HG03571 (cell line): Measurements from ENCODE around the gene KCNN3.
"Not testable (repeated sequence)": the region's sequence is repeated elsewhere in the genome, so short reads cannot be mapped to it uniquely, and the experiment has no call there.

Experiments
- ATAC-seq: cut with Tn5 transposase; IDR thresholded peaks from one replicate; pipeline ENCODE4 v1.9.1; 2021; ENCODE audit not compliant: unreplicated experiment

The KCNN3 gene

DNA sequence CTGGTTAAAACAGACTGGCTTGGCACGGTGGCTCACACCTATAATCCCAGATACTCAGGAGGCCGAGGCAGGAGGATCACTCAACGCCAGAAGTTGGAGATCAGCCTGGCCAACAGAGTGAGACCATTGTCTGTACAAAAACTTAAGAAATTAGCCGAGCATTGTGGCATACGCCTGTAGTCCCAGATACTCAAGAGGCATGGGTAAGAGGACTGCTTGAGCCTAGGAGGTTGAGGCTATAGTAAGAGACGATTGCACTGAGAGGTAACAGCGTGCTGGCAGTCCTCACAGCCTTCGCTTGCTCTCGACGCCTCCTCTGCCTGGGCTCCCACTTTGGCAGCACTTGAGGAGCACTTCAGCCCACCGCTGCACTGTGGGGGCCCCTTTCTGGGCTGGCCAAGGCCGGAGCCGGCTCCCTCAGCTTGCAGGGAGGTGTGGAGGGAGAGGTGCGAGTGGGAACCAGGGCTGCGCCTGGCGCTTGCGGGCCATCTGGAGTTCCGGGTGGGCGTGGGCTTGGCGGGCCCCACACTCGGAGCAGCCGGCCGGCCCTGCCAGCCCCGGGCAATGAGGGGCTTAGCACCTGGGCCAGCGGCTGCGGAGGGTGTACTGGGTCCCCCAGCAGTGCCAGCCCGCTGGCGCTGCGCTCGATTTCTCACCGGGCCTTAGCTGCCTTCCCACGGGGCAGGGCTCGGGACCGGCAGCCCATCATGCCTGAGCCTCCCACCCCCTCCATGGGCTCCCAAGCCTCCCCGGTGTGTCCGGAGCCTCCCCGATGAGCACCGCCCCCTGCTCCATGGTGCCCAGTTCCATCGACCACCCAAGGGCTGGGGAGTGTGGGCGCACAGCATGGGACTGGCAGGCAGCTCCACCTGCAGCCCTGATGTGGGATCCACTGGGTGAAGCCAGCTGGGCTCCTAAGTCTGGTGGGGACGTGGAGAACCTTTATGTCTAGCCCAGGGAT lies 199.5 kb downstream of the KCNN3 start:
- ATAC-seq = not testable (repeated sequence)

DNA sequence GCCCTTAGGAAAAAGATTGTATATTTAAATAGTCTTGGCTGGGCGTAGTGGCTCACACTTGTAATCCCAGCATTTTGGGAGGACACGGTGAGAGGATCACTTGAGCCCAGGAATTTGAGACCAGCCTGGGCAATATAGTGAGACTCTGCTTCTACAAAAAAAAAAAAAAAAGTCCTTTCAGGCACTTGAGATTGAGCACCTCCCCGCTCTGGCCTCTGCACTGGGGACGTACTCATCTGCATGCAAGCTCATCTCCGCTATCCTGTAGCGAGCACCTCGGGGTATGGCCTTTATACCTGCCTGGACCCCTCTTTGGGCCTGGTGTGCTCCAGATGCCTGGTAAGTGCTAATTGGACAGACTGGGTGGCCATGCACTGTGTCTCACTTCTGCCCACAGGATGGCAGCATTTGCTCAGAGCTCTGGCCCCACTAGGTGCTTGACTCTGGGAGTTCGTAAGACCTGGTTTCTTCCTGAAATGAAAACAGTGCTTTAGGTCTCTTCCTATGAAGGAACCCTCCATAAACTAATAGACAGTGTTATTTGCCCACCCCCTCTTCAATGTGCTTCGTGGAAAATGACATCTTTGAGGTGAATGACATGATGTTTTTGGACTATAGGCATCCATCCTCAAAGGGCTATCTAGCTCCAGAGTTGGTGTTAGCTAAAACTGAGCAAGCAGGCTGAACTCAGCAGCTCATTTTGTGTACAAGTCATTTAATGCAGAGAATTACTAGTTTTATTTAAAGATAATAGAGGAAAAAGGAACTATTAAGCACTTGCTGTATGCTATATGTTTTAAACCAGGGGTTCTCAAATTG lies 200.4 kb downstream of the KCNN3 start:
- ATAC-seq = no peak

DNA sequence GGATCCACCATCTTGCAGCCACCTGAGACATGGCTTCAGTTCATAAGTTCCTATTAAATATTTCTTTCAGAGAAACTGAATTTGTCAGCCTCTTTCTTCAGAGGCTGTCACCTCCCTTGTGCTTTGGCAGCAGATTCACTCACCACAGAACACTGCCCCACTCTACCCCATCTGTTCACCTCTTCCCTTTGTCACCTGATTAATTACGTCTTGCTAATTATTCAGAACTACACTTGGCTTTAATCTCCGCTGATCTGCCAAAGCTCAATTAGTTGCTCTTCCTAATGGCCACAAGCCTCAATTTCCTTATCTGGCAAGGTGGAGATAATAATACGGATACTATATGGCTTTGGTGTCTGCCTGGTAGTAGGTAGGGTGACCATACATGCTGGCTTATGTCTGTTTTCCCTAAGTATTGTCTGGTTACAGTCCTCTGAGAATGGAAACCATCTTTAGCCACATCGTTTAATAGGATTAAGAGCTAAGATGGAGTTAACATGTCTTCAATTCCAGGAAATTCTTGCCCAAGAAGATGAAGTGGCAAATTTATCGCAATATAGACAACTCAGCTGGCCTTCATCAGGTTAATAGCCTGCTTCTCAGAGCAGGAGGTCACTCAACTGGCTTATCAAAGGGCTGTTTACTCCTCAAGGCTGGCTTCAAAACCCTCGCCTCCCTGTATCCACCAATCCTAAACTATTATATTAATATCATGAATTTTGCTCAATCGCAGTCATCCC lies 203.9 kb downstream of the KCNN3 start:
- ATAC-seq = no peak

DNA sequence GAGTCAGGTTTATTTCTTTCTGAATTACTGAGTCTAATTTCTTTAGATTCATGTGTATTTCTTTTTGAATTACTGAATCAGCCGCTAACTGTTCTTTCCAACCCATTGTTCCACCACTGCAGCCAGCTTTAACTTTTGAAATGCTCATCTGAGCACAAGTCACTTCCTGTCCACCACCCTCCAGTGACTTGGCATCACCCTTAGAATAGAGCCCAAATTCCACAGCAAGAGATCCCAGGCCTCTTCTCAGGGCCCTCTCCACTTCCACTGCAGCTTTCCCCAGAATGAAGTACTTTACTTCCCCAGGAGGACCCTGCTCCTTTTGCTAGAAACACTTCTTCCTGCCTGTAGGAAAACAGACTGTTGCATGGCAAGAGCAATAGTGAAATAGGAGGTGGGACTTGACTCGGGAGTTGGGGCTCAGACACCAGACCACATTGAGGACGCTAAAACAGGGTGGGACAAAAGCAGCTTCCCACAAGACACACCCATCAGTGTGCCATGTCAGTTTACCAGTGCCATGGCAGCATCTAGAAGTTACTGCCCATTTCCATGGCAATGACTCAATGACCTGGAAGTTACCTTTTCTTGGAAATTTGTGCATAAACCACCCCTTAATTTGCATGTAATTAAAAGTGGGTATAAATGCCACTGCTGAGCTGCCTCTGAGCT lies 205.6 kb downstream of the KCNN3 start:
- ATAC-seq = no peak

DNA sequence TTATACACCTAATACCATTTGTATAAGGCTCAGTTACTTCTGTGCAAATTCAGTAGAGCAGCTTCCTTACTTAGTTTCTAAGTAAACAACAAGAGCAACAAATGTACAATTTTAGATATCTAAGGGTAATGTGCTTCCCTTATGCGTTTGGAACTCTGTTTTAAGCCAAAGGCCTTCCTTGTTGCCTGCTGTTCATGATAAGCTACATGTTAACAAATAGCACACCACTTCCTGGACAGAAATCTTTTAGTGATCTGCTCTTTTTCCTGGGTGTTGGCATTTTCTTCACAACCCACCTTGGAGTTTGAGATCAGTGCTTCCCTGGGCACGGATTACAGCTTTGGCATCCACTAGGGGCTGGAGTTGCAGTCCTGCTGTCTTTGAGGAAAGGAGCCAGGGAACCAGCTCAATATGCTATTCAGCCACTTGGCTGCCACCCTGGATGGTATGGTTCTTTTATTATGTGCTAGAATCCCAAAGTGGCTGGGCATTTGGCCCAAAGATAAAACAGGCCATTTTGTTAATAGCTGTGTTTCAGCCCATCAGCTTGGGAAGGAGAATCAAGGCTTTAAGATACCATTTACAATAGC lies 206.5 kb downstream of the KCNN3 start:
- no peak for ATAC-seq

DNA sequence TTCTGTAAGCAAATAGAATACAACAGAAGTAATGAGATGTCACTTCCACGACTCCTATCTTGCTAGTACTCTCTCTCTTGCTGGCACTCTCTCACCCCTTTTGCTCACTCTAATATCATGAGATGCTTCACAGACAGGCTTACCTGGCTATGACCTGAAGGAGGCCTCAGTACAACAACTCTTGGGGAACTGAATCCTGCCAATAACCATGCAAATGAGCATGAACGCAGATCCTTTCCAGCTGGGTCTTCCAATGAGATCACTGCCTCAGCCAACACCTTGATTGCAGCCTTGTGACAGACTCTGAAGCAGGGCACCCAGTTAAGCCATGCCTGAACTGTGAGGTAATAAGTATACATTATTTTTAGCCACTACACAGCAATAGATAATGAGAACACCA lies 209.0 kb downstream of the KCNN3 start:
- no peak for ATAC-seq

DNA sequence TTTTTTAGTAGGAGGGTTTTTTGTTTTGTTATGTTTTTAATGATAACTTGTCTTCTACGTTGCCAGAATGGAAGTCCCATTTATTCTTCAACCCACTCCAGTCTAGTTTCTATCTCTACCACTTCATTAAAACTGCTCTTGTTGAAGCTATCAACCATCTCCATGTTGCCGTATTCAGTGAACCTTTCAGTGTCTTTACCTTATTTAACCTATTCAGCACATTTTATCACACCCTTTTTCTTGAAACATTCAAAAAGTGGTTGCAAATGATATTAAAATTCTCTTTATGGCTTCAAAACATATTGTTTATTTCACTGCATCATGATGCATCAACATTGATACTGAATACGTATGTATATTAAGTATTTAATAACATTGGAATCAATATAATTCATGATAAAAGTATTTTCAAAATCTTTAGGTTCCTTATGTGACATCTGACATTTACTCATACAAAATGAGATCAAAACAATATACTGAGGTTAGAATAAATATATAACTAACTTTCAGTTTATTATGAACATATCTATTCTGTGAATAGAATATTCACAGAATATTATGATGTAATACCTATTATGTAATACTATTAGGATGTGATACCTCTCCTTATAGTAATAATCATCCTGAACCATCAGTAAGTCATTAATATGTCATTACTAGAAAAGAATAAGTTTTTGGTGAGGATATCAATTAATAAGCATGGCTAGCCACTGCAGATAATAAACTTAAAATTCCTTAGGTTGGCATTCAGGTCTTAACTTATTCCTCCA lies 210.1 kb downstream of the KCNN3 start:
- ATAC-seq = no peak

DNA sequence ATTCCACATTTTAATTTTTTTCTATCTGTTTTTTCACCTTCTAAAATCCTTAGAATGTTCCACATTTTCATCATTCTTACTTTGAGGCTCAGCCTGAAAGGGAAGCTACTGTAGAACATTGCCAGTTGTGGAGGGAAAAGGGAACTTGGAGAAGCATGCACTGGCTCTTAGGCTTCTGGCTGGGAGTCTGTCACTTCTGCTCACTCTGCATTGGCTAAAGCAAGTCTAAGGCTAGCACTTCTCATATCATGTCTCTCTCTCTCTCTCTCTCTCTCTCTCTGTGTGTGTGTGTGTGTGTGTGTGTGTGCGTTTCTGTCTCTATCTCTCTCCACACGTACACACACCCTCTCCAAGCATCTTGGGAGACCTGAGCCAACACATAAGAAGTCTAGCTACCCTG lies 212.5 kb downstream of the KCNN3 start:
- no peak for ATAC-seq

DNA sequence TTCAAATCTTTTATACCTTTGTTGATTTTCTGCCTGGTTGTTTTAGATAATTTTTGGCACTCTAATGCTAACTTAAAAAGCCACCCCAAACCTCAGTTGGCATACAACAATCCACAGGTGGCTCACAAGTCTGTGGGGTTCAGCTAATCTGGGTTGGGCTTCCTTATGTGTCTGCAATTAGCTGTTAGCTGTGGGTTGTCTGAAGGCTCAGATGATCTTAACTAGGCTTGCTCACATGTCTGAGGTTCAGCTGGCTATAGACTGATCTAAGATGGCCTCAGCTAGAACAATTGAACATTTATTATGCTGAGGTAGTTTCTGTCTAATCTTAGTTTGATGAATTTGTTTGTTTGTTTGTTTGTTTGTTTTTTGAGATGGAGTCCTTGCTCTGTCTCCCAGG lies 217.2 kb downstream of the KCNN3 start:
- ATAC-seq = no peak
